ENCODE data around the gene COL4A2.

GRCh38 chr13:110412132-110412914 lies 105.2 kb downstream of the COL4A2 start:
- no peak for TF ChIP-seq CTBP1 (IDR thresholded peaks at IDR 0.05; ENCODE audit: borderline replicate concordance)
- TF ChIP-seq ARNT (IDR thresholded peaks at IDR 0.05) = no peak
